ENCODE measurements around the gene TSTD2.
A peak's percentile ranks its signal among the peaks of the same experiment; 100 is the strongest.

TSTD2 gene

DNA sequence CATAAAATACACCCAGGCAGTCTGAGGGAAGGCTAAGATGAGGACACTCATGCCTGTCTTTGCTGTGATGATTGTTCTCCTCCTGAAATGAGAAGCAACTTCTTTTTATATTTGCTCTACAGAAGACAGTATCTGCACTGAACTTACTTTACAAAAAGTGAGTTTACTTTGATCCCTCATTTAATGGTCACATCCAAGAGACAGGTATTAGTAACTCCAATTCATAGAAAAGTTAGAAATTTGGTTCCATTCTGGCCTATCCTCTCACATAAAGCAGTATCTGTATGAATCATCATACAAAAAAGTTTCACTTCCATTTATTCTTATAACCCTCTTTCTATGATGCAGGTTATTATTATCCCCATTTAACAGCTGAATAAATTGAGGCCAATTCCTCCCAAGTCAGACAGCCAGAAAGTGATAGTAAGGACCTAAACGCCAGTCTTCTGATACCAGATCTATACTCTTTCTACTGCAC lies 15.2 kb downstream of the TSTD2 start:
- Histone ChIP-seq H3F3A (ENCODE audit: insufficient read depth) (0 out of 2 replicates have a peak, but pooled peaks cover 4% of the 10 kb centered on the region), H3K9me2 (replicated peaks; ENCODE audit: insufficient read depth, low read length) (no peaks in the 10 kb centered on the region), H4K20me1 (ENCODE audit: low read depth, low read length) (no peaks in the 10 kb centered on the region), H3K27me3 (ENCODE audit: low read length) (no peaks in the 10 kb centered on the region), H3K4me3 (ENCODE audit: insufficient read depth, low read length, poor library complexity, severe bottlenecking) (no peak overlapping the region), H3K36me3 (ENCODE audit: low read length) (peaks cover 7% of the 10 kb centered on the region), H3K9me3 (ENCODE audit: insufficient read depth, low read length) (no peaks in the 10 kb centered on the region), H3K4me2 (ENCODE audit: low read depth, low read length, poor library complexity, severe bottlenecking) (no peak overlapping the region), H3K27ac (ENCODE audit: low read depth, low read length) (no peak overlapping the region), H3K9ac (ENCODE audit: low read length) (no peak overlapping the region), H3K79me2 (ENCODE audit: insufficient read depth, low read length) (no peaks in the 10 kb centered on the region), H2AFZ (ENCODE audit: low read depth, low read length, severe bottlenecking) (no peak overlapping the region)
- TF ChIP-seq EZH2phosphoT487 (conservative IDR thresholded peaks at IDR 0.05; ENCODE audit: low read length), result no peak

DNA sequence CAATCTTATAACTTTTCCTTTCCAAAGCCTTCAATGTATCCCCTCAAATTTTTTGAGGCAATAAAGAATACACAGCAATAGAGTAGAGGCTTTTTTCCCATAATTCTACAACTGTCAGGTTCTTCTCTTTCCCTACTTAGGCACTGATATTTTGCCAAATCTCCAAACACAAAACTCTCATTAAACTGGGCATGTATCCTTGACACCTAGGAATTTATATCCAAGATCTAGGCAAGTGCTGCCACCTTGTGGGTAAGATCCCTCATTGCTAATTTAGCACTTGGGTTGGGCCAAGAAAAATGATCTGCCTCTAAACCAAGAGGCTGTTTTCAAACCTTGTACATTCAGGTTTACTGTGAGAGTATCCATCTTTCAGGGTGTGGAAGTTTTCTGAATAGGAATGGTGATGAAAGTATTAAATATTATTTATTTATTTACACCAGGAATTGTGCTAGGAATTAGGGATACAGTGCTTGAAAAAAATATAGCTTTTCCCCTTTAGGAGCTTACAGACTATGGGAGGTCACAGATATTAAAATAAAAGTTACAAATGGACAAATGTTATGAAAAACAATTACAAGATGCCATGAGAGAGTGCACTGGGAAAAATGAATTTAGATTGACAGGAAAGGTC lies 17.6 kb downstream of the TSTD2 start:
- H3K9me3 ChIP-seq (ENCODE audit: insufficient read depth, low read length), result no peaks in the 10 kb centered on the region
- no peak for TF ChIP-seq EZH2phosphoT487 (conservative IDR thresholded peaks at IDR 0.05; ENCODE audit: low read length)
- TF ChIP-seq, protein P1, sequence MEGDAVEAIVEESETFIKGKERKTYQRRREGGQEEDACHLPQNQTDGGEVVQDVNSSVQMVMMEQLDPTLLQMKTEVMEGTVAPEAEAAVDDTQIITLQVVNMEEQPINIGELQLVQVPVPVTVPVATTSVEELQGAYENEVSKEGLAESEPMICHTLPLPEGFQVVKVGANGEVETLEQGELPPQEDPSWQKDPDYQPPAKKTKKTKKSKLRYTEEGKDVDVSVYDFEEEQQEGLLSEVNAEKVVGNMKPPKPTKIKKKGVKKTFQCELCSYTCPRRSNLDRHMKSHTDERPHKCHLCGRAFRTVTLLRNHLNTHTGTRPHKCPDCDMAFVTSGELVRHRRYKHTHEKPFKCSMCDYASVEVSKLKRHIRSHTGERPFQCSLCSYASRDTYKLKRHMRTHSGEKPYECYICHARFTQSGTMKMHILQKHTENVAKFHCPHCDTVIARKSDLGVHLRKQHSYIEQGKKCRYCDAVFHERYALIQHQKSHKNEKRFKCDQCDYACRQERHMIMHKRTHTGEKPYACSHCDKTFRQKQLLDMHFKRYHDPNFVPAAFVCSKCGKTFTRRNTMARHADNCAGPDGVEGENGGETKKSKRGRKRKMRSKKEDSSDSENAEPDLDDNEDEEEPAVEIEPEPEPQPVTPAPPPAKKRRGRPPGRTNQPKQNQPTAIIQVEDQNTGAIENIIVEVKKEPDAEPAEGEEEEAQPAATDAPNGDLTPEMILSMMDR (IDR thresholded peaks at IDR 0.05; ENCODE audit: insufficient read depth, low read length, poor library complexity, severe bottlenecking), result peak; percentile 77
- peaks cover 7% of the 10 kb centered on the region for H3K36me3 ChIP-seq (ENCODE audit: low read length)
- no peak overlapping the region for H3K4me2 ChIP-seq (ENCODE audit: low read depth, low read length, poor library complexity, severe bottlenecking)
- 0 out of 2 replicates have a peak, but pooled peaks cover 4% of the 10 kb centered on the region for H3F3A ChIP-seq (ENCODE audit: insufficient read depth)
- no peaks in the 10 kb centered on the region for H3K79me2 ChIP-seq (ENCODE audit: insufficient read depth, low read length)
- H3K9me2 ChIP-seq (replicated peaks; ENCODE audit: insufficient read depth, low read length), result no peaks in the 10 kb centered on the region
- H2AFZ ChIP-seq (ENCODE audit: low read depth, low read length, severe bottlenecking), result no peak overlapping the region
- no peaks in the 10 kb centered on the region for H3K27me3 ChIP-seq (ENCODE audit: low read length)
- H3K27ac ChIP-seq (ENCODE audit: low read depth, low read length), result no peak overlapping the region
- no peak overlapping the region for H3K9ac ChIP-seq (ENCODE audit: low read length)
- no peak overlapping the region for H3K4me3 ChIP-seq (ENCODE audit: insufficient read depth, low read length, poor library complexity, severe bottlenecking)
- no peaks in the 10 kb centered on the region for H4K20me1 ChIP-seq (ENCODE audit: low read depth, low read length)

DNA sequence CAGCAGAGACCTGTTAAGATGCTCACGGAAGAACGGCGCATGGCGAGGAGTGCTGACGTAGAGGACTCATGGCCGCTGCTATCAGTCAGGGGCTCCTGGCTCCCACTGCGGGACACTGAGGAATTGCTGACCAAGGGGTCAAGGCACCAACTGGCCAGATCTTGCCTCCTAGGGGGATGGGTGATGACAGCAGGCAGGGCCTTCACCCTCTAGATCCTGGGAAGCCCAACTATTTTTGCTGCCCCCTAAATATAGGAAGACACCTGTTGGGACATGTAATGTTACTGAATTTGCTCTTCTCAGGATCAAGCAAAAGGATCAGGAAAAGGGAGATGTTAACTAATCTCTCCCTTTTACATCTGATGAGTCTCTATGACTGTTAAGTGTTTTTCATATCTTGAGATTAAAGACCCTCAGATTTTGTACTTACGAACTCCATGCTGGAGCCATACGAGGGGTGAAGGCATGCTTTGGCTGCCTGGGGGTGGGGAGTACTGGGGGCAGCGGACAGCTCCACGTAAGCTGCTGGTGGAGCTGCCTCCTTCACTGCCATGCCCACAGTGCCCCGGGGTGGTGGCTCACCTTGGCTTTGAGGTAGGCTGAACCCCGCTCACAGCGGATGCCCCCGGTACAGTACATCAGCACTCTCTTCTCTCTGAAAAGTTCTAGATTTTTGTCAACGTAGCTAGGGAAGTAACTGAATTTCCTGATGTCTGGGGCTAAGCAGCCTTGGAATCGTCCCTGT lies 28.1 kb downstream of the TSTD2 start:
- no peaks in the 10 kb centered on the region for H4K20me1 ChIP-seq (ENCODE audit: low read depth, low read length)
- no peaks in the 10 kb centered on the region for H3K9me3 ChIP-seq (ENCODE audit: insufficient read depth, low read length)
- H3K27me3 ChIP-seq (ENCODE audit: low read length), result no peaks in the 10 kb centered on the region
- H3K9ac ChIP-seq (ENCODE audit: low read length), result no peak overlapping the region
- H3K36me3 ChIP-seq (ENCODE audit: low read length), result 0 out of 2 replicates have a peak, but pooled peaks cover 2% of the 10 kb centered on the region
- H3F3A ChIP-seq (ENCODE audit: insufficient read depth), result no peaks in the 10 kb centered on the region
- no peak overlapping the region for H2AFZ ChIP-seq (ENCODE audit: low read depth, low read length, severe bottlenecking)
- no peak overlapping the region for H3K4me2 ChIP-seq (ENCODE audit: low read depth, low read length, poor library complexity, severe bottlenecking)
- no peak for TF ChIP-seq EZH2phosphoT487 (conservative IDR thresholded peaks at IDR 0.05; ENCODE audit: low read length)
- TF ChIP-seq, protein P1 (IDR thresholded peaks at IDR 0.05; ENCODE audit: insufficient read depth, low read length, poor library complexity, severe bottlenecking), result no peak
- no peak overlapping the region for H3K4me3 ChIP-seq (ENCODE audit: insufficient read depth, low read length, poor library complexity, severe bottlenecking)
- H3K9me2 ChIP-seq (replicated peaks; ENCODE audit: insufficient read depth, low read length), result no peaks in the 10 kb centered on the region
- no peak overlapping the region for H3K27ac ChIP-seq (ENCODE audit: low read depth, low read length)
- H3K79me2 ChIP-seq (ENCODE audit: insufficient read depth, low read length), result no peaks in the 10 kb centered on the region

DNA sequence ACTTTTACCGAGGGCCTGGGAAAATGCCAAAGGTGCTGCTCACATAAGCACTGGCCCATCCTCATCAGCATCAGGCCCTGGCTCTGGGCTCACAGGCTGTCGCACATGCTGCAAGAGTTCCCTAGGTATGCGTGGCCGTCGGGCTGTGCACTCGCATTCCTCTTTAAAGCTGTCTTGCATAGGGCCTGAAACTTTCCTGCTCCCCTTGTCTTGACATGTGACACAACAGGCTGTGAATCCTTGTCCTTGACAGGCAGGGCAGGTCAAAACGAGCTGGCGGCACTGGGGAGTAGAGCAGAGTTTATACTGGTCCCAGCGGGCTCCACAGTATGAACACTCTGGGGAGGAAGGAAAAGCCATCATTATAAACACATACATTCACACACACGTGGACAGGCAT lies 30.7 kb downstream of the TSTD2 start:
- Histone ChIP-seq H3F3A (ENCODE audit: insufficient read depth) (no peaks in the 10 kb centered on the region), H3K4me2 (ENCODE audit: low read depth, low read length, poor library complexity, severe bottlenecking) (no peak overlapping the region), H2AFZ (ENCODE audit: low read depth, low read length, severe bottlenecking) (no peak overlapping the region), H3K27me3 (ENCODE audit: low read length) (no peaks in the 10 kb centered on the region), H3K9ac (ENCODE audit: low read length) (no peak overlapping the region), H3K79me2 (ENCODE audit: insufficient read depth, low read length) (no peaks in the 10 kb centered on the region), H3K9me2 (replicated peaks; ENCODE audit: insufficient read depth, low read length) (no peaks in the 10 kb centered on the region), H3K9me3 (ENCODE audit: insufficient read depth, low read length) (no peaks in the 10 kb centered on the region), H4K20me1 (ENCODE audit: low read depth, low read length) (no peaks in the 10 kb centered on the region), H3K4me3 (ENCODE audit: insufficient read depth, low read length, poor library complexity, severe bottlenecking) (no peak overlapping the region), H3K36me3 (ENCODE audit: low read length) (0 out of 2 replicates have a peak, but pooled peaks cover 2% of the 10 kb centered on the region), H3K27ac (ENCODE audit: low read depth, low read length) (no peak overlapping the region)
- no peak for TF ChIP-seq EZH2phosphoT487 (conservative IDR thresholded peaks at IDR 0.05; ENCODE audit: low read length)
- TF ChIP-seq, protein P1 (IDR thresholded peaks at IDR 0.05; ENCODE audit: insufficient read depth, low read length, poor library complexity, severe bottlenecking), result no peak

Data from SU-DHL-6 (cell line).